Activated T-cell treated with anti-CD3 and anti-CD28 coated beads for 48 hours (primary cell): Measurements from ENCODE around the gene PLCB4.

Source experiments
- DNase-seq: peaks from one replicate; pipeline ENCODE4 v3.0.0-alpha.2; 2020; ENCODE audit warnings: low read depth

PLCB4 gene

GRCh38 chr20:9402546-9402945 is 333.7 kb downstream of the PLCB4 start:
- DNase-seq = no peak

GRCh38 chr20:9403448-9403847 is 334.6 kb downstream of the PLCB4 start:
- DNase-seq = no peak

DNA sequence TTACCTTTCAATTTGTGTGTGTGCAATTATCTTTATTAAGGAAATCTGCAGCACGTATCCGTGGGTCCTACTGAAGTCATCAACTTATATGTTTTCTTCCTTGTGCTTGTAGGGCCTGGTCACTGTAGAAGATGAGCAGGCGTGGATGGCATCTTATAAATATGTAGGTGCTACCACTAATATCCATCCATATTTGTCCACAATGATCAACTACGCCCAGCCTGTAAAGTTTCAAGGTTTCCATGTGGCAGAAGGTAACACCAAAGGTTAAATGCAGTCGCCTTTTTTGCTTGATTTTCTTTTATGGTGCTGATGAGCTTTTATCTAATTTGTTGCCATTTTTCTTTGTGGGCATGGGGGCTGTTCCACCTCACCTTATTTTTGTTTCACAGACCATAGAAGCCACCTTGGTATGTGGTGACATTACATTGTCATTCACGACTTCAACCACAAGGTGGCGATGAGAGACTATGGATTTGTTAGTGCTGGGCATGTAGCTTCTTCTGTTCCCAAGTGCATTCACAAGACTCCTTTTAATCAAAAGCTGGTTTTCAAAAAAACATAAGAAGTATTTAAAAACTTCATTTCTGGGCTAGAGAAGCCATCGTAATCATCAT is 339.0 kb downstream of the PLCB4 start:
- peak; percentile 14 for DNase-seq

DNA sequence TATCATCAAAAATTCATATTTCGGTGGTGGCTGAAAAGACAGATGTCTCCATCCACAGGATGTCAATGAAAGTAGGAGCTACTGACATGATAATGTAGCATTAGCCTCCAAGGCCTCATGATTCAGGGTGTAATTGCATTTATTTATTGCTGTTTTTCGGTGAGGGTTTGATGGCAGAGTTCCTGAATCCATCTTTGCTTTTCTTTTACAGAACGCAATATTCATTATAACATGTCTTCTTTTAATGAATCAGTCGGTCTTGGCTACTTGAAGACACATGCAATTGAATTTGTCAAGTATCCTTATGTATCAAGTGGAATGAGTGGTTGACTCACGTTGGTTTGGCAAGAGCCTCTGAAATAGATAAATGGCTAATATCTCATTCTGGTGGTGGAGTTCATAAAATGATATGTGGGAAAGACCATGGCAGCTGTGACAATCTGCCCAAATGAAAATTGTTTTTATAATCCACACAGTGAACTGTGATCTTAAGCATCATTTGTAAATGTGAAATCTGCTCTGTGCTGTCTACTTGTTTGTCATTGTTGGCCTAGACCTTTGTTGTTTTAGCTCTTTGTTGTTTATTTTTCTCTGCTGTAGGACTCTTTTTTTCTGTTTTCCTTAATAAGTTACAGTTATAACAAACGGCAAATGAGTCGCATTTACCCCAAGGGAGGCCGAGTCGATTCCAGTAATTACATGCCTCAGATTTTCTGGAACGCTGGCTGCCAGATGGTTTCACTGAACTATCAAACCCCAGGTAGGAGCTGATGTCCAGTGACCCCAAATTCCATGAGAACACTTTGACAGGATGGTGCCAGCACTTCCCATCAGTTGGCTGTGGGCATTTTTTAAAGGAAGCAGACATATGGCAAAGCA is 339.8 kb downstream of the PLCB4 start:
- no peak for DNase-seq

DNA sequence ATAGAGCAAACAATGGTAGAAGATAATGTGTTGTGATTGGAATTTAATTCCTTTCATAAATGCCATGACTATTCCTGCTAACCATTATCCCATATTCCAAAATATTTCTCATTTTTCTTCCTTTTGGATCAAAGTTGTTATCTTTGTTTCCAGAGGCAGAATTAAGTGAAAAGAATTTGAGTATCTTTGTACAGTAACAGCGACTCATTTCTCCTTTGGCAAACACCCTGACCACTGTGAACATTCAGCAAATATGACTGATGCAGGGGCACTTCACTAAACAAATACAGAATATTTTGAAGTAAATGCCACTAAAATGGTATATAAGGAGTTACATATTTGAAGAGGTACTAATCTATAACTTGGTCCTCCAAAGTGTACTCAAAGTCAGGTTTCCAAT is 340.5 kb downstream of the PLCB4 start:
- no peak for DNase-seq

GRCh38 chr20:9409981-9410380 is 341.1 kb downstream of the PLCB4 start:
- DNase-seq = no peak

DNA sequence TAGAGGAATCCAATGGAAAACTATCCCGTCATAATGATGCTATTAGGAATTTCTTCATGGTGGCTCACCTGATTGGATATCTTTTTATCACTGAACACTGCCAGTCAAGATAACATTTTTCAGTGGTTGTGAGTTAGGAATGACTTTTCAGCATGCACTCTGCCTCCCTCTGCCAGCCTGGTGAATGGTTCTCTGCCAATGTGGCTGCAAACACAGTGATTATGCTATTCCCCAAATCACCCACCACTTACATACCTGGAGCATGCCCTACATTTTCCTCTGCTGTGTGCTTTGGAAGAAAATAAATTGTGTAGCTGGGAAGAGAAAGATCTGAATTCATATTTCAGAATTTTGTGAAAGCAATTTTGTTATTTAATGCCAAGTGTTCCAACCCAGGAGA is 342.9 kb downstream of the PLCB4 start:
- no peak for DNase-seq

GRCh38 chr20:9412309-9412708 is 343.4 kb downstream of the PLCB4 start:
- DNase-seq = no peak

DNA sequence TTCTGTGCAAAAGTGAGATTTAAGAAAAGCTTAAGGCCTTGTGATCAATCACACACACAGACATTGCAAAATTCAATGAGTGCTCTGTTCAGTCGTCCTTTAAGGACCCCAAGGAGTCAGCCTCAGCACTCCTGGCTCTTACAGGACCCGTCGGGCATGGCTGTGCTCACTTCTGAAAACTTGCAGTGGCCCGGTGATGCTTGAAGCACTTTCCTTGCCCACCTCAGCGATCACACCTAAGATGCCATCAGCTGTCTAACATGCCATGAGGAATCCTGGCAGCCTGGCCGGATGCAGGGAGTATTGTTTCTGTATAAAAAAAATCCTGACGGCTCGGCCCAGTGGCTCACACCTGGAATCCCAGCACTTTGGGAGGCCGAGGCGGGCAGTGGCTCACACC is 344.1 kb downstream of the PLCB4 start:
- DNase-seq = no peak

DNA sequence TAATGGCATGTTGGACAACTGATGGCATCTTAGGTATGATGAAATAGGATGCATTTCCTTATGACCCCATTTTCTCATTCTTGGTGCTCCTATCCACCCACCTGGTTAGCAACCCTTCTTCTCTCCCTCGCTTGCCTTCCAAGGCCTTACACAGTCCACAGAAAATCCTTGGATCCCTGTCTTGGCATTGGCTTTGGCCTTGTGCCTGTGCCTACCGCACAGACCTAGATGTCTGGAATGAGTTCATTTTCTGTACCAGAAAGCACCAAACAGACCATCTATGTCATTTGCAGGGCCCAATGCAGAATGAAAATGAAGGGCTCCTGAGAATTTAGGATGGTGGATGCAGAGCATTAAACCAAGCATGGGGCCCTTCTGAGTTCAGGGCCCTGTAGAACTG is 346.5 kb downstream of the PLCB4 start:
- DNase-seq = no peak

GRCh38 chr20:9416421-9416820 is 347.5 kb downstream of the PLCB4 start:
- no peak for DNase-seq

DNA sequence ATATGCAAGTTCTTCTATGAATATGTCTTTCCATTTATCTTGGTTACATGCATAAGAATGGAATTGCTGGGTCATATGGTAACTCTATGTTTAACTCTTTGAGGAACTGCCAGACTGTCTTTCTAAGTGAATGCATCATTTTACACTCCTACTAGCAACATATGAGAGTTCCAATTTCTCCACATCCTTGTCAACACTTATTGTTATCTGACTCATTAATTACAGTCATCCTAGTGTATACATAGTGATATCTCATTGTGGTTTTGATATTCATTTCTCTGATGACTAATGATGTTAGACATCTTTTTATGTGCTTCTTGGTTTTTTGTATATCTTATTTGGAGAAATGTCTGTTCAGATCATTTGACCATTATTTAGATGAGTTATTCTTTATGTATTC is 348.8 kb downstream of the PLCB4 start:
- DNase-seq = no peak

DNA sequence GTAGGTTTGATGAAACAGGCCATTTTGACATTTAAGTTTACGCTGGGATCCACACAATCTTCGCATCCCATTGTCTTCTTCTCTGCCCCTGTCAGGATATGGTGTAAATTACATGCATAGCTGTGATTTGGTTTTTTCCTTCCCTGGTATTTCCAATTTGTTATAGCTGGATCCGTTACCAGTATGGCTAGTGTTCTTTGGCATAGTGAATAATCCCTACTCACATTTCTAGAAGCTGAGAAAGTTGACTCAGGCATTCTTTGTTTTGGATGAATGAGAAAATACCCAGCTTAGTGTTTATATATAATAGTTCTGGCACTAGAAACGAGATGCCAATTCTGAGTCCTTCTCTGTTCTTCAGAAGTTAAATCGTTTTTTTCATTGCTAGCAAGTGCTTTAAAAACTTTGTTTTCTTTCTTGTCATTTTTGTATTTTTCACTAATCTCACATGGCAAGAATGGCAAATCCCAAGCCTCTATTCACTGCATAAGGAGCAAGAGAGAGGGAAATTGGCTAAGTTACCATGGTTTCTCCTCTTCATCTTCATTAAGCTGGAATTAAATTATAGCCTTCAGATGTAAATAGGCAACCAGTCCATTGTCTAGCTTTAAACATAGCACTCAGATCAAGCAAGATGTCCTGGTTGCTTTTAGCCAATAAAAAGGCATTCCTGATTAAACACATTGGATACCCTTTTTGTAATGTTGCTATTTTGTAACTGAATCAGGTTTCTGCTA is 353.6 kb downstream of the PLCB4 start:
- no peak for DNase-seq

DNA sequence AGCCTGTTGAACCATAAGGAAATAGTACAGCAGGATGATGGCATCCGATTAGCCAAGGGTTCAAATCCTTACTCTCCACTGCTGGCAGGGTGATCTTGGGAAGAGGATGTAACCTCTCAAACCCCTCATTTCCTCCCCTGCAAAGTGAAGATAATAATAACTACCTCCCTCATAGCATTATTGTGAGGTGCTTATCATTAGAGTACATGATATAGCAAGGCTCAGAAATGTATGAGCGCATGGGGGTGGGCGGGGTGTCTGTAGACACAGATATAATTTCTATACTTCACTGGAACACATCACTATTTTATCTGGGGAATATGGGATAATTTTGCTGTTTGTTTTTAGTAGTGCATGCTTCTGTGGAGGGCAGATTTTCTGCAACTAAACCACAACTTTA is 355.7 kb downstream of the PLCB4 start:
- DNase-seq = no peak

DNA sequence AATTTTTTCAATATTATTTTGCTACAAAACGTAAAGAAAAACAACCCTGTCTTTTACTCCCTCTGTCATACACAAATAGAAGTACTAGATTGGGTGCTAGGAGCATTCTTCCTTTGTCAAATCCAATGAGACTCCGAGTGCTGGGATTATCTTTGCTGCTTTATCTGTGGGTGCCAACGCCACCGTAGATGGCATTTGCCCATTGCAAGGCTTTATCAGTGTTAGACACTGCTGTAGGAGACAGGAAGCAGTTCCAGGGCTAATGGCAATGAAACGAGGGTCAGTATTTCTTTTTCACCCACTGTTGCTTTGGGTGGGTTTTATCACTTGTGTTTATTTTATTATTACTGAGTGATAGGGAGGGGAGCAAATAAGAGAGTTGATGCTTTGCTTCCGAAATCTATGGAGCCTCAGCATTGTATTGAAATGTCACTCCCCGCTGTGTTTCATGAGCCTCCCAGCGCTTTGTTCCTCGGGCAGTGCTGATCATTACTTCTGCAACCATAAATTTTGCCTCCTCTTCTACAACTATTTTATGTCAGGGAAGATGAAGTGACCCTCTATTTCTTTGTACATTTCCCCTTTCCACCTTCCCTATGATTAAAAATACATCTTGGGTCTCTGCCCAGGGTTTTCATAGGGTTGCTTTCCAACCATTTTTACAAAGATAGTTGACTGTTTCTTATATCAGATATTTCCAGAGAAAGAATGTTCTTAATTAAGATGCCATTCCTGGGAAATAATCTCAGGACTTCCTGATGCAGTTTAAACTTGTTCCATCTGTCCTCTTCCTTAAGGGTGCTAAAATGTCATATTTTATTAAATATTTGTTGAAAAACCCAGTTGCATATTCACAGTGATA is 358.8 kb downstream of the PLCB4 start:
- no peak for DNase-seq

DNA sequence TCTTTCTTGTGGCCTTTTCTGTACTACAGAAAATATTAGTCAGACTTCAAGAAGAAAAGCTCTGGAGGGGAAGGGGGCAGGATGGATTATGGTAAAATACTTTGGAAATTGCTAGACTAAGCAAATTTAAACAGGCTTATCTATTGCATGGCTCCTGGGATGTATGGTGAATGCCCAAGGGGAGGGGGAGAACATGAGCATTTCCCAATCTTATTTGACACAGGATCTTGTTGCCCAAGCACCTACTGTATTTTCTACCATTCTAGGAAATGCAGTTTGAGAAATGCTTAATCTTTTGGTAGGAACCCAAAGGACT is 359.4 kb downstream of the PLCB4 start:
- DNase-seq = no peak

GRCh38 chr20:9439806-9440205 is 370.9 kb downstream of the PLCB4 start:
- no peak for DNase-seq

- no peak for DNase-seq
These were observed 372.0 kb downstream of the PLCB4 start for GRCh38 chr20:9440892-9441291.

DNA sequence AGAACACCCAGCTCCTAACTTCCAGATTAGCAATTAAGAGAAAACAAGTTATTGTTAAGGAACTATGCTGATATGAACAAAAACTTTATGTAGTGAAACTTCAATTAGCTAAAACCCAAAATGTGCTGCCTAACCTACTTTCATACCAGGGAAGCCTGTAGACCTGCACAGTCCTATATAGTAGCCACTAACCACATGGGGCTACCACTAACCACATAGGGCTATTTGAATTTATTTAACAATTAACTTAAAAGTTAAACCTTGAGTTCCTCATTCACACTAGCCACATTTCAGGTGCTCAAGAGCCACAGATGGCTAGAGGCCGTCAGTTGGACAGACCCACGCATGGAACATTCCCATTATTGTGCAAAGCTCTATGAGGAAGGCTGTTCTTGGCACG is 373.1 kb downstream of the PLCB4 start:
- DNase-seq = no peak

DNA sequence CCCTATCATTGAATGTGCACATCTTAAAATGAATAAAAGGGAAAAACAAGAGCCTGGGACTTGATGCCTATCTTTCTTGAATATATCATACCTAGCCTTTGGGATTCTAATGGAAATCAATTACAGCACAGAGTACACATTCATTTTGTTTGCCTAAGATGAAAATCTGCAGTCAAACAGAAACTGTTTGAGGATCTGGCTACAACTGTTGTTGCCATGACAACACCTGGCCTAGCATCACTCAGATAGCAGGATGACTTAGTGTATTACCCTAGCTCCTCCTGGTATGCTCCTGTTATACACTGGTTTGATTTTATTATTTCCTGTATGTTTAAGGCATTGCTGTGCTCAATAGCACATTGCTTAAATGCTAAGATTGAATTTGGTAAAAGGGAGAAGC is 374.0 kb downstream of the PLCB4 start:
- no peak for DNase-seq

DNA sequence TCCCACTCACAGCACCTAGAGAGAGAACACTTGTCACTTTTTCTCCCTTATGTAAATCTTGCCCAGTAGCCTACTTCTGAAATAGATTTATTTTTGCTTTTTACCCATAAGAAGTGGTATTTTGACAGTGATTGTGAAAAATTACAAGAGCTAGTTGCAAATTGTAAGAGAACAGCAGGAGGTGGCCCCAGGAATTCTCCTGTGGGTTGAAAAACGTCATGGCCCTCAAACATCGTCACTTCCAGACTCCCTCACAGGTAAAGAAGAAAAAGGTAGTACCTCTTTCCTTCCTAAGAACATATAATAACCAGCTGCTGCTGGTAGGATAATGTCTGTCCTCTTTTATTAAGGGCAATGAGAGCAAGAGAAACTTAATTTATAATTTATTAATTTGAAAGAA is 376.0 kb downstream of the PLCB4 start:
- no peak for DNase-seq

DNA sequence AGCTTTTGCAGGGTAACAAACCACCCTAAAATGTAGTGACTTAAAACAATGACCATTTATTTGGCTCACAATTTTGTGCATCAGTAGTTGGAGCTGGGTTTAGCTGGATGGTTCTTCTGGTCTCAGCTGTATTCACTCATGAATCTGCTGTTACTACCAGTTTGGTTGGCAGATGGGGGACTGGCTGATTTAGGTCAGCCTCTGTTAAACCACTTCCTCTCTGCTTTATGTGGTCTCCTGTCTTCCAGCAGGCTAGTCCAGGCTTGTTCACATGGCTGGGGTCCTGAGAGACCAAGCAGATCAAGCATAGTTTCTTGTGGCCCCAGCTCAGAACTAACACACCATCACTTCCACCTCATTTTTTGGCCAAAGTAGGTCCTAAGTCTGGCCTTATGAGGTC is 378.3 kb downstream of the PLCB4 start:
- no peak for DNase-seq
